DMS79 (cell line): Measurements from ENCODE around the gene RPGRIP1.
"Not testable (repeated sequence)": the region's sequence is repeated elsewhere in the genome, so short reads cannot be mapped to it uniquely, and the experiment has no call there.

Experiments
- DNase-seq: peaks from one replicate; lab custom pipeline; 2025; lab: John Stamatoyannopoulos, UW

The RPGRIP1 gene

DNA sequence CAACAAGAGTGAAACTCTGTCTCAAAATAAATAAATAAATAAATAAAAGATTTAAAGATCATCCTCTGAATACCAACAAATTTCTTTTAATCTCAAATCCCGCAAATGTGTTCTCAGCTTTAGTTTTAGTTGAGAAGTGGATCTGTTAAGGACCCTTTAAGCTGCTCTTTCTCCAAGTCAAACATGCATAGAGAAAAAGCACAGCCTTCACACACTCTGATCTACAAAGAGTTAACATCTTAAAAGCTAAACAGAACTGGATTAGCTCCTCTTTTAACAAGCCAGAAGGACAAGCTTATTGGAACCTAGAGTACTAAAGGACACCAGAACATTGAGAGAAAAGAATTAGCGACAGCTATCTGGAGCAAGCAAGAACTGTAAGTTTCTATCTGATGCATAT is at the start of gene RPGRIP1:
RPGRIP1 (plus strand) TSS at position 301 of the 400 bp plus-strand sequence. CDS start 7,894 bp downstream, outside the sequence.
- DNase-seq, result no peak

GRCh38 chr14:21231020-21231652 is 48.7 kb upstream of the RPGRIP1 start:
- DNase-seq, result no peak

DNA sequence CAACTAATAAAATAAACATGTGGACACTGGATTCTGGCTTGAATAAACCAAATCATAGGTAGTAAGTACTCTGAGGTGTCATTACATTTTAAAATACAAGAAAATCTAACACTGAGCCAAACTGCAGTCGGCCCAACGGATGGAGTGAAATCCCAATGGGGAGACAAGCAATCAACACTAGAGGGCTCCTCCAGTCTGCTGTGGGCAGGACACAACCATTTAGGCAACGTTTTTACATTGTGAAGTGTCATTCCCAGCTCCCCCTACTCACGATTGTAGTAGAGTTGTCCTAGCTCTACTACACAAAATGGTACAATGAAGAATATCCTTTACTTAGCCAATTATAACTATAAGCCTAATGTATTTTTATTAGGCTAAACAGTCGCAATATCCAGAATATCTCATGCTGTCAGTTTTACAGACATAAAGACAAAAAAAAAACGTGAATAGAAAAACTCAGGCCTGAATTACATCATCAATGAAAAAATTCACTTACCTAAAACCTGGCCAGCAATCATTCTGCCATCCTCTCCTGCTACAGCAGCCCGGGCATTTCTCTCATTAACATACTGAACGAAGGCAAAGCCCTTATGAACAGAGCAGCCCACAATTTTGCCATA is 46.3 kb upstream of the RPGRIP1 start:
- DNase-seq, result no peak

- DNase-seq, result no peak
Observed at GRCh38 chr14:21234112-21234511, 45.8 kb upstream of the RPGRIP1 start.

DNA sequence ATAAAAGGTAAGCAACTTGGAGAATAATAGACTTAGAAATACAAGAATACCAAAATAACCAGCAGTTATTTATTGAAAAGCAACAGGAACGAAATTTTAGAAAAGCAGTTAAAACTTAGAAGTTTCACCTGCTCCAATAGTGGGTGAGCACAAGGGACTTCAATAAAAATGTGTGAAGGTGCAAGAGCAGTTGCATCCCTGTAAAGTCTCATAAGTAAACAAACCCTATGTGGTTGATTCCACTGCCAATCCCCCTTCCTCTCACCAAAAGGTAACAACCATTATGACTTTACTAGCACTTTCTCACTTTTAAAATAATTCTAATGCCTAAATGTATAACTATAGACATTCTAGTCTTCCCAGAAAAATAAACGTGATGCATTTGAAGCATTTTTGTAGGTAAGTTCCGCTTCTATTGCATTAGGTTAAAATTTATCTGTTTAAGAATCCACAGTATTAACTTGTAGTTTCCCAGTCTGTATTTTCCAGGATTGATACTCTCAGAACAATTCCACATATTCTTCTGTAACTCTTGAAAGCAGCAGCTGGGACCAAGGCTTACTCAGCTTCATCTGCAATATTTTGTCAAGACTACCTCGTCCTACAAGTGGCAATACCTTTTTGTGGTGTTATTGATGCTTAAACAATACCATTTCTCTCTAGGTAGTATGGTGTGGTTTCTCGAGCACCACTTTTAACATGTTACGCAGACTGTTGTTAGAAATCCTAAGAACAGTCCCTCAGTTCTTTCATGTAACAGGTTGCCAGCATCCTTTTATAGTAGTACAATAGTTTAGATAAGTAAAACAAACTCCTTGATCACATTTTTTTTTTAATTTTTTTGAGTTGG is 42.7 kb upstream of the RPGRIP1 start:
- DNase-seq, result peak; percentile 43

DNA sequence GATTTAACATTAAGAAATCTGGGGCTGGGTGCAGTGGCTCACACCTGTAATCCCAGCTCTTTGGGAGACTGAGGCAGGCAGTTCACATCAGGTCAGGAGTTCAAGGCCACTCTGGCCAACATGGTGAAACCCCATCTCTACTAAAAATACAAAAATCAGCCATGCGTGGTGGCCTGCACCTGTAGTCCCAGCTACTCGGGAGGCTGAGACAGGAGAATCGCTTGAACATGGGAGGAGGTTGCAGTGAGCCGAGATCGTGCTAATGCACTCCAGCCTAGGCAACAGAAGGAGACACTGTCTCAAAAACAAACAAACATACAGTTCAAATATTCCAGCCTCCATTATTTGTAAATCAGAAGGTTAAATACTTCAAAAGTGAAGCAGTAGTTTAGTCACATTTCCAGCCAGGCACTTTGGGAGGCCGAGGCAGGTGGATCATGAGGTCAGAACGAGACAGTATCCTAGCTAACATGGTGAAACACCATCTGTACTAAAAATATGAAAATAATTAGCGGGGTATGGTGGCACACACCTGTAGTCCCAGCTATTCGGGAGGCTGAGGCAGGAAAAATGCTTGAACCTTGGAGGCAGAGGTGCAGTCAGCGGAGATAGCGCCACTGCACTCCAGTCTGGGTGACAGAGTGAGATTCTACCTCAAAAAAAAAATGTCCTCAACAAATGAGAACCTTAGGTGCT is 40.9 kb upstream of the RPGRIP1 start:
- no peak for DNase-seq

DNA sequence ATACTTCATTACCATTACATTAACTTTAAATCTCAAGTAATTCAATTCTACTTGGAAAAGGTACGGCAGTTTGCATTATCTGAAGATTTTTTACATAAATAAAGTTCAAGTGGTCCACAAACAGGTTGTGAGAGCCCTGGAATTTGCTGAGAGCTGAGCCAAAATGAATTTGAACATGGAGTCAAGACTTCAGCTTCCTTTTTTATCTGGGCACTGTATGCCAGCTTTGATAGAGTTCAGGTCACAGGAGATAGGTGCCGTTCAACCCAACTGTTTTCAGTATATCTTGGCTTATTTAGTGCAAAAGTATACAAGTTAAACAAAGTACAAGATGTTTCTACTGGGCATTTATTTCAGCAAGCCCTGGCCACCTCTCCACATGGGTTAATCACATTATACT is 39.5 kb upstream of the RPGRIP1 start:
- DNase-seq, result no peak

GRCh38 chr14:21241218-21241819 is 38.6 kb upstream of the RPGRIP1 start:
- DNase-seq, result no peak

DNA sequence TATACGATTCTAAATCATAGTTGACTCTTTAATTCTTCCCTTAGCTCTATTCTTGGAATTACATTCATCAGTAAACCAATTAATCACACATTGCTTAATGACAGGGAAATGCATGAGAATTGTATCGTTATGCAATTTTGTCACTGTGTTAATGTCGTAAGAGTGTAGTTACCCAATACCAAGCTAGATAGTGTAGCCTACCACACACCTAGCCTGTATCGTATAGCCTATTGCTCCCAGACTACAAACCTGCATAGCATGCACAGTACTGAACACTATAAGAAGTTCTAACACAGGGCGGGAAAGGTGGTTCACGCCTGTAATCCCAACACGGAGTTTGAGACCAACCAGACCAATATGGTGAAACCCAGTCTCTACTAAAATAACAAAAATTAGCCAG is 35.3 kb upstream of the RPGRIP1 start:
- no peak for DNase-seq

DNA sequence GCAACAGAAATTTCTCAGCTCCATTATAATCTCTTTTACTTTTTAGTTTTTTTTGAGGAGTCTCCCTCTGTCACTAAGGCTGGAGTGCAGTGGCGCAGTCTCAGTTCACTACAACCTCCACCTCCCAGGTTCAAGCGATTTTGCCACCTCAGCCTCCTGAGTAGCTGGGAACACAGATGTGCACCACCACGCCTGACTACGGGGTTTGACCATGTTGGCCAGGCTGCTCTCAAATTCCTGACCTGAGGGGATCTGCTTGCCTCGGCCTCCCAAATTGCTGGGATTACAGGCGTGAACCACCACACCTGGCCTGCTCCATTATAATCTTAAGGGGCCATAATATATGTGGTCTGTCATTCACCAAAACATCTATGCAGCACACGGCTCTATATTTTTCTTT is 34.1 kb upstream of the RPGRIP1 start:
- no peak for DNase-seq

DNA sequence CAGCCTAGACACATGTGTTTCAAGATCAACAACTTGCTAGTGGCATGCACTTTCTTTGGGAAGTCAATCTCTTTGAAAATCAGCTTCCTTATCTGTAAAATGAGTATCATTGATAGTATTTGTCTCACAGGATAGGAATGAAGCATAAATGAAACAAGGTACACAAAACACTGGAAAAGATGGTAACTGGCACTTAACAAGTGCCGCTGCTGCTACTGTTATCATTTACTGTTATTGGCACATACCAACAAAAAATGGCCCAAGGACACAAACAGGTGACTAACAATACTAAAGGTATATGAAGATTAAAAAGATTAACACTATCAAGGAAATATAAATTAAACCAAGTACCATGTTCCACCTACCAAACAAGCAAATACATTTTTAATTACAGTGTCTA is 31.5 kb upstream of the RPGRIP1 start:
- DNase-seq, result no peak

DNA sequence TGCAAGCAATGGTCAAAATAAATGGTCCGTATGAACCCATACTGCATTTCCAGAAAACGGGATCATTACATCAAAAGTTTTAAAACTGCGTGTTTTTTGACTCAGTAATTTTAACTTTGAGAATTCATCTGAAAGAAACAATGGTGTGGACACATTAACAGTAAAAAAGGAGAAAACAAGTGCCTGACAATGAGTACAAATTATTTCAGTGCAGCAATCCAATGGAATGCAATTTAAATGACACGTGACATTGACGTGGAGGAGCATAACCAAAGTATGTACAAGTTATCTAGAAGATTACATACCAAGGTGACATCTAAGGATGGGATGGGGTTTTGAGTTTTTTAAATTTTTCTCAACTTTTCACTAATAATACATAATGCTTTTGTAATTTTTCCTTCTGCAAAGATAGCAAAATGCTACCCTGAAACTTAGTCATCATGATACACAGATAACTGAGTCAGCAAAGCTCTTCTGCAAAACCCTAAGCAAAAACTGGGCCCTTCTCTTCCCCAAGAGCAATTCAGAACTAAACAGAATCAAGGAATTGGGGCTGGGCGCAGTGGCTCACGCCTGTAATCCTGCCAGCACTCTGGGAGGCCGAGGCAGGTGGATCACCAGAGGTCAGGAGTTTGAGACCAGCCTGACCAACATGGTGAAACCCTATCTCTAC is 31.0 kb upstream of the RPGRIP1 start:
- DNase-seq, result no peak

GRCh38 chr14:21251215-21251614 is 28.7 kb upstream of the RPGRIP1 start:
- DNase-seq, result no peak

- DNase-seq, result no peak
Observed at GRCh38 chr14:21252149-21252548, 27.7 kb upstream of the RPGRIP1 start.

DNA sequence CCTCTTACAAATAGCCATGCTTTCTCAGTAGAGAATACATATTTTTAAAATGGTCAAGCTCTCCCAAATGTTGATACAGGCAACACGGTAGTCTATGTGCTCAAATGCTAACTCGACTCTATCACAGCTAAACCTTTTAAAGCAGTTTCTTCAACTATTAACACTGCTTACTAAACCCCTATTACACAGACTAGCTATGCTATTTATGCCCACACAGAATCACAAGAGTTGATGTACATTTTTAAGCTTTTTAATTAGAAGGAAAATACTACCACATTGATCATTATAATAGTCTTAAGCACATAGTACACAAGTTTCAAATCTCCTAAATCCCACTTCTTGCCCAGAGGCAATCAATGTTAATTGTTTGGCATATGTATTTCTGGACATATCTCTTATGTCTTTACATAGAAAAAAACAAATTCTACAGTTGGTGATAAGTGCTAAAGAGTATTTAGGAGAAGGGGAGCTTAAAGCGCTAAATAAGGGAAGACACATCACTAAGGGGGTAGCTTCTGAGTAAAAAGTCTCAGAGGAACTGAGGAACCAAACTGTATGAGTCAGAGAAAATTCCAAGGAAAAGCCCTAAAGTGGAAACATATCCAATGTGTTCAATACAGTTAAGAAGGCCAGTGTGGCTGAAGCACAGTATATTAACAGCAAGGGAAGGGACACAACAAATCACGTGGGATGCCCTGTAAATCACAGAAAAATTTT is 24.3 kb upstream of the RPGRIP1 start:
- no peak for DNase-seq

- DNase-seq, result not testable (repeated sequence)
Observed at GRCh38 chr14:21256102-21256447, 23.8 kb upstream of the RPGRIP1 start.

DNA sequence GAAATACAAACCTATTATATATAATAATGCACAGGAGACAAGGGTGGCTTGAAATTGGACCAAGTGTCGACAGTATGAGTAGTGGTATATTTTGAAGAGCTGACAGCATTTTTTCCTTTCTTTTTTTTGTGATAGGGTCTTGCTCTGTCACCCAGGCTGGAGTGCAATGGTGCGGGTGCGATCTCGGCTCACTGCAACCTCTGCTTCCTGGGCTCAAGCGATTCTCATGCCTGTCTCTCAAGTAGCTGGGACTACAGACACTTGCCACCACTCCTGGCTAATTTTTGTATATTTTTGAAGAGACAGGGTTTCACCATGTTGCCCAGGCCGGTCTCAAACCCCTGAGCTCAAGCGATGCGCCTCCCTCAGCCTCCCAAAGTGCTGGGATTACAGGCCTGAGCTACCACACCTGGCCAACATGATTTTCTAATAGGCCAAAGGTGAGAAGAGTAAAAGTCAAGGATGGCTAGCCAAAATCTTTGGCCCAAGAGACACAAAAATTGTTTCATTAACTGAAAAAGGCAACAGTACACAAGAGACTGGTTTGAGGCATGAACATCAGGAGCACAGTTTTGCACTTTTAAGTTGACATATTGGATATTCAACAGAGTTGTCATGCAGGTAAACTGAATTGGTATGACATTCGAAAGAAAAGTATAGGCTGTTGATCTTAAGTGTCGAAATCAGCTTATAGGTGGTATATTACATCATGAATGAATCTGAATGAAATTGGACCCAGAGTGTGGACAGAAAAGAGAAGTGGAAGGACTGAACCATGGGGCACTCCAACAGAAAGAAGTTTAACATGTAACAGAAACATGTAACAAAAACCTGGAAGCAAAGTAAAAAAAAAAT is 23.1 kb upstream of the RPGRIP1 start:
- no peak for DNase-seq

DNA sequence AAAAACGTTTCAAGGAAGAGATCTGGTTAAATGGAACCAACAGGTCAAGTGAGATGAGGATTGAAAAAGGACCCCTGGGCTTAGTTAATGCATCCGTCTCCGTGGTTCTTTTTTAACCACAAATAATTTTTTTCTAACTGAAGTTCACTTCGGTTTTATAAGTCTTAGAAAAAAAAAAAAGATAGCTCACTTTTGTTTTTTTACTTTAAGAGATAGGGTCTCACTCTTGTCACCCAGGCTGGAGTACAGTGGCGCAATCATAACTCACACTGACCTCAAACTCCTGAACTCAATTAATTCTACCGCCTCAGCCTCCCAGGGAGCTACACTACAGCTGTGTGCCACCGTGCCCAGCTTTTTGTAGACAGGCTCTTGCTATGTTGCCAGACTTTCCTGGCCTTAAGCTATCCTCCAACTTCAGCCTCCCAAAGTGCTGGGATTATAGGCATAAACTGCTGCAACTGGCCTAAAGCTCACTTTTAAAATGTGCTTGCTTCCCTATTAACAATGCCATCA is 22.4 kb upstream of the RPGRIP1 start:
- DNase-seq, result no peak

- no peak for DNase-seq
Observed at GRCh38 chr14:21258005-21258888, 21.6 kb upstream of the RPGRIP1 start.
